SK-N-SH treated with all-trans-retinoic acid at 6 μM for 48 hours (cell line): Measurements from ENCODE around the gene LIMCH1.

Experiments
- ATAC-seq: fragments of 200-7000 bp; cut with Tn5 transposase; 3 replicates; pipeline ENCODE4 v1.9.1; 2020; ENCODE audit warnings: mild to moderate bottlenecking, moderate library complexity
- ARNTL ChIP-seq: fragments of 450-650 bp; formaldehyde crosslinking; IDR thresholded peaks from 2 replicates; pipeline ENCODE4 v1.5.0; 2020; ENCODE audit warnings: low read depth, mild to moderate bottlenecking, moderate library complexity, borderline replicate concordance
- BACH2 ChIP-seq: fragments of 250-450 bp; sonication (Bioruptor Pico); IDR thresholded peaks from 2 replicates; pipeline ENCODE4 v1.9.0; 2021; ENCODE audit warnings: mild to moderate bottlenecking, borderline replicate concordance
- CSDC2 ChIP-seq: fragments of 250-450 bp; sonication (Bioruptor Pico); IDR thresholded peaks from 2 replicates; pipeline ENCODE4 v1.5.0; 2020; ENCODE audit warnings: mild to moderate bottlenecking, moderate library complexity
- ESRRG ChIP-seq: fragments of 250-450 bp; sonication (Bioruptor Pico); IDR thresholded peaks from 2 replicates; pipeline ENCODE4 v1.6.1; 2021; ENCODE audit warnings: mild to moderate bottlenecking
- GLIS3 ChIP-seq: fragments of 250-450 bp; sonication (Bioruptor Pico); IDR thresholded peaks from 2 replicates; pipeline ENCODE4 v1.5.0; 2020; ENCODE audit warnings: mild to moderate bottlenecking, moderate library complexity
- ISL1 ChIP-seq: fragments of 250-450 bp; sonication (Bioruptor Pico); IDR thresholded peaks from 2 replicates; pipeline ENCODE4 v2.1.2; 2022; ENCODE audit warnings: mild to moderate bottlenecking, moderate library complexity
- OSR1 ChIP-seq: fragments of 250-450 bp; sonication (Bioruptor Pico); IDR thresholded peaks from 2 replicates; pipeline ENCODE4 v1.8.0; 2022; ENCODE audit warnings: moderate library complexity, mild to moderate bottlenecking, inconsistent platforms
- PPARA ChIP-seq: fragments of 250-450 bp; sonication (Bioruptor Pico); IDR thresholded peaks from 2 replicates; pipeline ENCODE4 v1.5.0; 2020; ENCODE audit warnings: mild to moderate bottlenecking, borderline replicate concordance
- RARB ChIP-seq: fragments of 250-450 bp; sonication (Bioruptor Pico); IDR thresholded peaks from 2 replicates; pipeline ENCODE4 v1.8.0; 2021; ENCODE audit warnings: mild to moderate bottlenecking, moderate library complexity
- SNAI2 ChIP-seq: fragments of 250-450 bp; sonication (Bioruptor Pico); IDR thresholded peaks from 2 replicates; pipeline ENCODE4 v1.5.0; 2020; ENCODE audit warnings: mild to moderate bottlenecking, moderate library complexity
- TCF4 ChIP-seq: fragments of 250-450 bp; sonication (Bioruptor Pico); IDR thresholded peaks from 2 replicates; pipeline ENCODE4 v1.8.0; 2021; ENCODE audit warnings: mild to moderate bottlenecking, moderate library complexity, borderline replicate concordance
- TOX ChIP-seq: fragments of 250-450 bp; sonication (Bioruptor Pico); IDR thresholded peaks from 2 replicates; pipeline ENCODE4 v1.8.0; 2021; ENCODE audit warnings: mild to moderate bottlenecking, moderate library complexity, borderline replicate concordance
- ZC3H10 ChIP-seq: fragments of 250-450 bp; sonication (Bioruptor Pico); IDR thresholded peaks from 2 replicates; pipeline ENCODE4 v1.5.1; 2021; ENCODE audit warnings: mild to moderate bottlenecking, moderate library complexity
- ZFP3 ChIP-seq: fragments of 250-450 bp; sonication (Bioruptor Pico); IDR thresholded peaks from 2 replicates; pipeline ENCODE4 v1.5.0; 2020; ENCODE audit warnings: mild to moderate bottlenecking, moderate library complexity
- ZFP30 ChIP-seq: fragments of 450-650 bp; formaldehyde crosslinking; IDR thresholded peaks from 2 replicates; pipeline ENCODE4 v1.5.0; 2022; ENCODE audit warnings: mild to moderate bottlenecking, moderate library complexity
- ZNF565 ChIP-seq: fragments of 450-650 bp; formaldehyde crosslinking; conservative IDR thresholded peaks from 2 replicates; pipeline ENCODE4 v1.5.0; 2020; ENCODE audit warnings: low read depth, mild to moderate bottlenecking, moderate library complexity
- ZNF8 ChIP-seq: fragments of 450-650 bp; formaldehyde crosslinking; IDR thresholded peaks from 2 replicates; pipeline ENCODE4 v1.5.0; 2020; ENCODE audit warnings: mild to moderate bottlenecking, moderate library complexity
- TF ChIP-seq, protein P1 (sequence below): fragments of 250-450 bp; sonication (Bioruptor Pico); IDR thresholded peaks from 2 replicates; pipeline ENCODE4 v1.5.1; 2021; ENCODE audit warnings: mild to moderate bottlenecking, moderate library complexity
- TF ChIP-seq, protein P2 (sequence below): fragments of 250-450 bp; sonication (Bioruptor Pico); IDR thresholded peaks from 2 replicates; pipeline ENCODE4 v1.5.0; 2020; ENCODE audit warnings: mild to moderate bottlenecking, moderate library complexity
- TF ChIP-seq, protein P3 (sequence below): fragments of 250-450 bp; sonication (Bioruptor Pico); IDR thresholded peaks from 2 replicates; pipeline ENCODE4 v1.8.0; 2020; ENCODE audit warnings: mild to moderate bottlenecking, moderate library complexity, borderline replicate concordance
- TF ChIP-seq, protein P4 (sequence below): fragments of 250-450 bp; sonication (Bioruptor Pico); IDR thresholded peaks from 2 replicates; pipeline ENCODE4 v1.5.1; 2020; ENCODE audit warnings: low read depth, mild to moderate bottlenecking, moderate library complexity

LIMCH1 gene

DNA sequence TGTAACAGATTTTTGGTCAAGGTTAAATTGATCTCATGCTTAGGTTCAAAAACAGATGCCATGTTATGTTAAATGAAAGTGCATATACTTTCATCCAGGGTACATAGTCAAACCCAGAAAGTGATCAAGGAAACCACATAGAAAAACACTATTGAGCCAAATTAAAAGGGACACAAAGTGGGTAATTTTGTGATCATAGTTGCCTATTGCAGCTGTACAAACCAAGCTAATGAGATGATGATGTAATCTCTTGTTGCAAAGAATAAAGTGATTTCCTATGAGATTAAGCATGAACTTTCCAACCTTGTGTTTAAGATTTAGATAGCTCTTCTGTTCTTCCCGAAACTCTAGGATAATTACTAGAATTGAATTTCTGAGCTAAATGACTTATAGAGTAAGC is 20.2 kb upstream of the LIMCH1 start:
- no peak for ATAC-seq
- TF ChIP-seq CSDC2 (no peak), SNAI2 (CRISPR knock-in tag) (no peak), ZNF565 (CRISPR knock-in tag) (peak; percentile 79), RARB (CRISPR knock-in tag) (no peak), TOX (CRISPR knock-in tag) (no peak), OSR1 (CRISPR knock-in tag) (no peak), ARNTL (CRISPR knock-in tag) (no peak), ZNF8 (CRISPR knock-in tag) (no peak), ZFP3 (CRISPR knock-in tag) (peak; percentile 46; the same call in 1 of the 2 replicates), ISL1 (CRISPR knock-in tag) (peak; percentile 72), ZFP30 (no peak), ESRRG (CRISPR knock-in tag) (0 out of 2 replicates have a peak, but pooled peaks have one; percentile 9), PPARA (CRISPR knock-in tag) (0 out of 2 replicates have a peak, but pooled peaks have one; percentile 36), TCF4 (CRISPR knock-in tag) (peak; percentile 94), ZC3H10 (CRISPR knock-in tag) (no peak), GLIS3 (CRISPR knock-in tag) (no peak), BACH2 (CRISPR knock-in tag) (no peak)
- TF ChIP-seq, protein P1, sequence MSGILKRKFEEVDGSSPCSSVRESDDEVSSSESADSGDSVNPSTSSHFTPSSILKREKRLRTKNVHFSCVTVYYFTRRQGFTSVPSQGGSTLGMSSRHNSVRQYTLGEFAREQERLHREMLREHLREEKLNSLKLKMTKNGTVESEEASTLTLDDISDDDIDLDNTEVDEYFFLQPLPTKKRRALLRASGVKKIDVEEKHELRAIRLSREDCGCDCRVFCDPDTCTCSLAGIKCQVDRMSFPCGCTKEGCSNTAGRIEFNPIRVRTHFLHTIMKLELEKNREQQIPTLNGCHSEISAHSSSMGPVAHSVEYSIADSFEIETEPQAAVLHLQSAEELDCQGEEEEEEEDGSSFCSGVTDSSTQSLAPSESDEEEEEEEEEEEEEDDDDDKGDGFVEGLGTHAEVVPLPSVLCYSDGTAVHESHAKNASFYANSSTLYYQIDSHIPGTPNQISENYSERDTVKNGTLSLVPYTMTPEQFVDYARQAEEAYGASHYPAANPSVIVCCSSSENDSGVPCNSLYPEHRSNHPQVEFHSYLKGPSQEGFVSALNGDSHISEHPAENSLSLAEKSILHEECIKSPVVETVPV (CRISPR knock-in tag) = no peak
- TF ChIP-seq, protein P2, sequence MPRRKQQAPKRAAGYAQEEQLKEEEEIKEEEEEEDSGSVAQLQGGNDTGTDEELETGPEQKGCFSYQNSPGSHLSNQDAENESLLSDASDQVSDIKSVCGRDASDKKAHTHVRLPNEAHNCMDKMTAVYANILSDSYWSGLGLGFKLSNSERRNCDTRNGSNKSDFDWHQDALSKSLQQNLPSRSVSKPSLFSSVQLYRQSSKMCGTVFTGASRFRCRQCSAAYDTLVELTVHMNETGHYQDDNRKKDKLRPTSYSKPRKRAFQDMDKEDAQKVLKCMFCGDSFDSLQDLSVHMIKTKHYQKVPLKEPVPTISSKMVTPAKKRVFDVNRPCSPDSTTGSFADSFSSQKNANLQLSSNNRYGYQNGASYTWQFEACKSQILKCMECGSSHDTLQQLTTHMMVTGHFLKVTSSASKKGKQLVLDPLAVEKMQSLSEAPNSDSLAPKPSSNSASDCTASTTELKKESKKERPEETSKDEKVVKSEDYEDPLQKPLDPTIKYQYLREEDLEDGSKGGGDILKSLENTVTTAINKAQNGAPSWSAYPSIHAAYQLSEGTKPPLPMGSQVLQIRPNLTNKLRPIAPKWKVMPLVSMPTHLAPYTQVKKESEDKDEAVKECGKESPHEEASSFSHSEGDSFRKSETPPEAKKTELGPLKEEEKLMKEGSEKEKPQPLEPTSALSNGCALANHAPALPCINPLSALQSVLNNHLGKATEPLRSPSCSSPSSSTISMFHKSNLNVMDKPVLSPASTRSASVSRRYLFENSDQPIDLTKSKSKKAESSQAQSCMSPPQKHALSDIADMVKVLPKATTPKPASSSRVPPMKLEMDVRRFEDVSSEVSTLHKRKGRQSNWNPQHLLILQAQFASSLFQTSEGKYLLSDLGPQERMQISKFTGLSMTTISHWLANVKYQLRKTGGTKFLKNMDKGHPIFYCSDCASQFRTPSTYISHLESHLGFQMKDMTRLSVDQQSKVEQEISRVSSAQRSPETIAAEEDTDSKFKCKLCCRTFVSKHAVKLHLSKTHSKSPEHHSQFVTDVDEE = peak; percentile 64; the same call in 1 of the 2 replicates
- TF ChIP-seq, protein P3, sequence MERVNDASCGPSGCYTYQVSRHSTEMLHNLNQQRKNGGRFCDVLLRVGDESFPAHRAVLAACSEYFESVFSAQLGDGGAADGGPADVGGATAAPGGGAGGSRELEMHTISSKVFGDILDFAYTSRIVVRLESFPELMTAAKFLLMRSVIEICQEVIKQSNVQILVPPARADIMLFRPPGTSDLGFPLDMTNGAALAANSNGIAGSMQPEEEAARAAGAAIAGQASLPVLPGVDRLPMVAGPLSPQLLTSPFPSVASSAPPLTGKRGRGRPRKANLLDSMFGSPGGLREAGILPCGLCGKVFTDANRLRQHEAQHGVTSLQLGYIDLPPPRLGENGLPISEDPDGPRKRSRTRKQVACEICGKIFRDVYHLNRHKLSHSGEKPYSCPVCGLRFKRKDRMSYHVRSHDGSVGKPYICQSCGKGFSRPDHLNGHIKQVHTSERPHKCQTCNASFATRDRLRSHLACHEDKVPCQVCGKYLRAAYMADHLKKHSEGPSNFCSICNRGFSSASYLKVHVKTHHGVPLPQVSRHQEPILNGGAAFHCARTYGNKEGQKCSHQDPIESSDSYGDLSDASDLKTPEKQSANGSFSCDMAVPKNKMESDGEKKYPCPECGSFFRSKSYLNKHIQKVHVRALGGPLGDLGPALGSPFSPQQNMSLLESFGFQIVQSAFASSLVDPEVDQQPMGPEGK (CRISPR knock-in tag) = no peak
- TF ChIP-seq, protein P4, sequence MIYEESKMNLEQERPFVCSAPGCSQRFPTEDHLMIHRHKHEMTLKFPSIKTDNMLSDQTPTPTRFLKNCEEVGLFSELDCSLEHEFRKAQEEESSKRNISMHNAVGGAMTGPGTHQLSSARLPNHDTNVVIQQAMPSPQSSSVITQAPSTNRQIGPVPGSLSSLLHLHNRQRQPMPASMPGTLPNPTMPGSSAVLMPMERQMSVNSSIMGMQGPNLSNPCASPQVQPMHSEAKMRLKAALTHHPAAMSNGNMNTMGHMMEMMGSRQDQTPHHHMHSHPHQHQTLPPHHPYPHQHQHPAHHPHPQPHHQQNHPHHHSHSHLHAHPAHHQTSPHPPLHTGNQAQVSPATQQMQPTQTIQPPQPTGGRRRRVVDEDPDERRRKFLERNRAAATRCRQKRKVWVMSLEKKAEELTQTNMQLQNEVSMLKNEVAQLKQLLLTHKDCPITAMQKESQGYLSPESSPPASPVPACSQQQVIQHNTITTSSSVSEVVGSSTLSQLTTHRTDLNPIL (CRISPR knock-in tag) = peak; percentile 73; the same call in 1 of the 2 replicates
- TF ChIP-seq, all 23 proteins: peak for 8

DNA sequence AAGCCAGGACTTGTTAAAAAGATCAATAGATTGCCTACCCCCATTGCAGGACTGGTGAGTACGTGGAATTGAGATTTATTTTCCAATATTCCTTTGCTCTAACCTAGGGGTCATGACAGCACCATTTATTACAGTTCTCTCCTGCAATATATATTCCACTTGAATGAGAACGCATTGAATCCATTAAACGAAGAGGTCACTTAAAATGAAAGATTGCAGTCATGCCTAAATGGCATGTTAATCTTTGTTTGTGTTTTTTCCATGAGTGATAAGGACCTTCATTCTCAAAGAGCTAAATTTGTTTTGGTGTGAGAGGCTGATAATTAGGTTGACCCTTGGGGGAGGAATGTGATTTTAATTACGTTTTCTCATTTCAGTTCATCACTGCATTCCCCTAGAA is 13.5 kb upstream of the LIMCH1 start:
- no peak for TF ChIP-seq RARB (CRISPR knock-in tag)
- TF ChIP-seq GLIS3 (CRISPR knock-in tag) = no peak
- peak; percentile 36; the same call in 1 of the 2 replicates for TF ChIP-seq ISL1 (CRISPR knock-in tag)
- TF ChIP-seq, protein P2 = no peak
- no peak for ATAC-seq
